Neural cell (in vitro differentiated cells): ENCODE data around the gene EP400. TPM values are rescaled to one million over a fixed set of nuclear protein-coding genes. Genes with fewer than 3 reads are reported as not detected.

ENCODE experiments used
- H2AFZ ChIP-seq: fragments of 200-600, 300-800 bp; sonication (generic), shearing (Covaris generic); 2 replicates; pipeline ENCODE4 v1.6.0; 2014; ENCODE audit warnings: low read depth, mild to moderate bottlenecking, antibody characterized with exemption, low read length, moderate library complexity
- H3F3A ChIP-seq: fragments of 200-600 bp; shearing (Covaris generic); 2 replicates; pipeline ENCODE4 v1.6.1; 2016; ENCODE audit warnings: mild to moderate bottlenecking, moderate library complexity, mixed read lengths, antibody characterized with exemption, low read length; ENCODE audit not compliant: insufficient read depth, poor library complexity, severe bottlenecking
- H3K27ac ChIP-seq: fragments of 200-600, 300-800 bp; sonication (generic), shearing (Covaris generic); 2 replicates; pipeline ENCODE4 v1.5.1; 2014; ENCODE audit warnings: mild to moderate bottlenecking, low read length, moderate library complexity
- H3K27me3 ChIP-seq: fragments of 300-800, 200-600 bp; sonication (generic), shearing (Covaris generic); 2 replicates; pipeline ENCODE4 v1.6.0; 2014; ENCODE audit warnings: mild to moderate bottlenecking, low read depth, low read length, moderate library complexity; ENCODE audit not compliant: insufficient read depth
- H3K36me3 ChIP-seq: fragments of 300-800, 200-600 bp; sonication (generic), shearing (Covaris generic); 2 replicates; pipeline ENCODE4 v1.5.1; 2014; ENCODE audit warnings: mild to moderate bottlenecking, antibody characterized with exemption, low read length, moderate library complexity; ENCODE audit not compliant: insufficient read depth
- H3K4me2 ChIP-seq: fragments of 300-800, 200-600 bp; sonication (generic), shearing (Covaris generic); 2 replicates; pipeline ENCODE4 v1.6.0; 2014; ENCODE audit warnings: mild to moderate bottlenecking, low read length
- H3K4me3 ChIP-seq: fragments of 300-800, 200-600 bp; sonication (generic), shearing (Covaris generic); 2 replicates; pipeline ENCODE4 v1.5.1; 2014; ENCODE audit warnings: mild to moderate bottlenecking, low read length, moderate library complexity
- H3K79me2 ChIP-seq: fragments of 200-600 bp; shearing (Covaris generic); replicated peaks from 2 replicates; pipeline ENCODE4 v1.6.0; 2014; ENCODE audit warnings: mild to moderate bottlenecking, low read length, moderate library complexity; ENCODE audit not compliant: insufficient read depth
- H3K9ac ChIP-seq: fragments of 300-800, 200-600 bp; sonication (generic), shearing (Covaris generic); 2 replicates; pipeline ENCODE4 v1.6.1; 2016; ENCODE audit warnings: mild to moderate bottlenecking, low read length, mixed read lengths
- H3K9me2 ChIP-seq: fragments of 200-600 bp; shearing (Covaris generic); 2 replicates; pipeline ENCODE4 v1.6.1; 2016; ENCODE audit warnings: mild to moderate bottlenecking, low read length, mixed read lengths; ENCODE audit not compliant: insufficient read depth
- H3K9me3 ChIP-seq: fragments of 200-600, 300-800 bp; sonication (generic), shearing (Covaris generic); 2 replicates; pipeline ENCODE4 v1.6.1; 2016; ENCODE audit warnings: mild to moderate bottlenecking, mixed run types, low read length, moderate library complexity, mixed read lengths
- H4K20me1 ChIP-seq: fragments of 200-600 bp; shearing (Covaris generic); 2 replicates; pipeline ENCODE4 v1.6.1; 2016; ENCODE audit warnings: mild to moderate bottlenecking, mixed run types; ENCODE audit not compliant: insufficient read depth
- EP300 ChIP-seq: fragments of 450-650 bp; conservative IDR thresholded peaks from 2 replicates; pipeline ENCODE4 v1.6.1; 2014; ENCODE audit warnings: antibody characterized with exemption, mild to moderate bottlenecking, moderate library complexity; ENCODE audit not compliant: poor library complexity, severe bottlenecking
- EZH2 ChIP-seq: fragments of 200-600, 300-800 bp; shearing (Covaris generic), sonication (generic); IDR thresholded peaks from 2 replicates; pipeline ENCODE4 v1.6.1; 2014; ENCODE audit warnings: antibody characterized with exemption, low read length, borderline replicate concordance, mild to moderate bottlenecking; ENCODE audit not compliant: insufficient read depth, poor library complexity, severe bottlenecking
- MXI1 ChIP-seq: fragments of 450-650 bp; conservative IDR thresholded peaks from 2 replicates; pipeline ENCODE4 v1.6.1; 2014; ENCODE audit warnings: antibody characterized with exemption, mild to moderate bottlenecking; ENCODE audit not compliant: poor library complexity, severe bottlenecking
- POLR2AphosphoS5 ChIP-seq: IDR thresholded peaks from 2 replicates; pipeline ENCODE4 v1.6.1; 2012
- RAD21 ChIP-seq: fragments of 450-650 bp; conservative IDR thresholded peaks from 2 replicates; pipeline ENCODE4 v1.6.1; 2014; ENCODE audit warnings: antibody characterized with exemption, mild to moderate bottlenecking, moderate library complexity
- SMC3 ChIP-seq: fragments of 450-650 bp; conservative IDR thresholded peaks from 2 replicates; pipeline ENCODE4 v1.6.1; 2014; ENCODE audit warnings: antibody characterized with exemption, mild to moderate bottlenecking, moderate library complexity; ENCODE audit not compliant: poor library complexity
- TAF1 ChIP-seq: IDR thresholded peaks from 2 replicates; pipeline ENCODE4 v1.6.1; 2012; ENCODE audit warnings: low read depth
- polyA plus RNA-seq: library from polyadenylated mRNA; depleted of rRNA; stranded (reverse); fragments of >200 nt; gene quantifications from 2 replicates; pipeline ENCODE4 v1.2.3, GENCODE V29; 2014
- TF ChIP-seq, protein P1 (sequence below): IDR thresholded peaks from 2 replicates; pipeline ENCODE4 v1.6.1; 2012; ENCODE audit warnings: borderline replicate concordance
- TF ChIP-seq, protein P2 (sequence below): fragments of 450-650 bp; IDR thresholded peaks from 2 replicates; pipeline ENCODE4 v1.5.1; 2014; ENCODE audit warnings: antibody characterized with exemption, mild to moderate bottlenecking, moderate library complexity; ENCODE audit not compliant: poor library complexity, severe bottlenecking

Gene EP400
- polyA plus RNA-seq, 1 donor from 2014 or later, result 19.4 TPM

DNA sequence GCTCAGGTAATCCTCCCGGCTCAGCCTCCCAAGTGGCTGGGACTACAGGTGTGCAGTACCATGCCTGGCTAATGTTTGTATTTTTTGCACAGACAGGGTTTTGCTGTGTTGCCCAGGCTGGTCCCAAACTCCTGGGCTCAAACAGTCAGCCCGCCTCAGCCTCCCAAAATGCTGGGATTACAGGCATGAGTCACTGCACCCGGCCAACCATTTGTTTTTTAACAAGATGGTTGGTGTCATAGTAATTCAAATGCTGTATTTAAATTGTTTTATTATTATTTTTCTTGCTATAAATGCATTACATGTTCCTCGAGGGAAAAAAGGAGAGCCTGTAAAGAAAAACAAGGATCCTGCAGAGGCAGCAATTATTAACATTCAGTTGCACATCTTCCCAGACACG lies 83.9 kb downstream of the EP400 start:
- Histone ChIP-seq H3K9me2 (no peaks in the 10 kb centered on the region), H3K27ac (no peak overlapping the region), H4K20me1 (no peaks in the 10 kb centered on the region), H3K36me3 (peaks cover 5% of the 10 kb centered on the region), H3K9me3 (no peaks in the 10 kb centered on the region), H3F3A (no peaks in the 10 kb centered on the region), H3K27me3 (no peaks in the 10 kb centered on the region), H2AFZ (no peak overlapping the region), H3K79me2 (no peaks in the 10 kb centered on the region), H3K4me2 (no peak overlapping the region), H3K9ac (no peak overlapping the region), H3K4me3 (no peak overlapping the region)
- TF ChIP-seq RAD21, result no peak
- TF ChIP-seq, protein P1, sequence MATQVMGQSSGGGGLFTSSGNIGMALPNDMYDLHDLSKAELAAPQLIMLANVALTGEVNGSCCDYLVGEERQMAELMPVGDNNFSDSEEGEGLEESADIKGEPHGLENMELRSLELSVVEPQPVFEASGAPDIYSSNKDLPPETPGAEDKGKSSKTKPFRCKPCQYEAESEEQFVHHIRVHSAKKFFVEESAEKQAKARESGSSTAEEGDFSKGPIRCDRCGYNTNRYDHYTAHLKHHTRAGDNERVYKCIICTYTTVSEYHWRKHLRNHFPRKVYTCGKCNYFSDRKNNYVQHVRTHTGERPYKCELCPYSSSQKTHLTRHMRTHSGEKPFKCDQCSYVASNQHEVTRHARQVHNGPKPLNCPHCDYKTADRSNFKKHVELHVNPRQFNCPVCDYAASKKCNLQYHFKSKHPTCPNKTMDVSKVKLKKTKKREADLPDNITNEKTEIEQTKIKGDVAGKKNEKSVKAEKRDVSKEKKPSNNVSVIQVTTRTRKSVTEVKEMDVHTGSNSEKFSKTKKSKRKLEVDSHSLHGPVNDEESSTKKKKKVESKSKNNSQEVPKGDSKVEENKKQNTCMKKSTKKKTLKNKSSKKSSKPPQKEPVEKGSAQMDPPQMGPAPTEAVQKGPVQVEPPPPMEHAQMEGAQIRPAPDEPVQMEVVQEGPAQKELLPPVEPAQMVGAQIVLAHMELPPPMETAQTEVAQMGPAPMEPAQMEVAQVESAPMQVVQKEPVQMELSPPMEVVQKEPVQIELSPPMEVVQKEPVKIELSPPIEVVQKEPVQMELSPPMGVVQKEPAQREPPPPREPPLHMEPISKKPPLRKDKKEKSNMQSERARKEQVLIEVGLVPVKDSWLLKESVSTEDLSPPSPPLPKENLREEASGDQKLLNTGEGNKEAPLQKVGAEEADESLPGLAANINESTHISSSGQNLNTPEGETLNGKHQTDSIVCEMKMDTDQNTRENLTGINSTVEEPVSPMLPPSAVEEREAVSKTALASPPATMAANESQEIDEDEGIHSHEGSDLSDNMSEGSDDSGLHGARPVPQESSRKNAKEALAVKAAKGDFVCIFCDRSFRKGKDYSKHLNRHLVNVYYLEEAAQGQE, result no peak
- no peak for TF ChIP-seq EP300
- TF ChIP-seq MXI1, result no peak
- TF ChIP-seq, protein P2, sequence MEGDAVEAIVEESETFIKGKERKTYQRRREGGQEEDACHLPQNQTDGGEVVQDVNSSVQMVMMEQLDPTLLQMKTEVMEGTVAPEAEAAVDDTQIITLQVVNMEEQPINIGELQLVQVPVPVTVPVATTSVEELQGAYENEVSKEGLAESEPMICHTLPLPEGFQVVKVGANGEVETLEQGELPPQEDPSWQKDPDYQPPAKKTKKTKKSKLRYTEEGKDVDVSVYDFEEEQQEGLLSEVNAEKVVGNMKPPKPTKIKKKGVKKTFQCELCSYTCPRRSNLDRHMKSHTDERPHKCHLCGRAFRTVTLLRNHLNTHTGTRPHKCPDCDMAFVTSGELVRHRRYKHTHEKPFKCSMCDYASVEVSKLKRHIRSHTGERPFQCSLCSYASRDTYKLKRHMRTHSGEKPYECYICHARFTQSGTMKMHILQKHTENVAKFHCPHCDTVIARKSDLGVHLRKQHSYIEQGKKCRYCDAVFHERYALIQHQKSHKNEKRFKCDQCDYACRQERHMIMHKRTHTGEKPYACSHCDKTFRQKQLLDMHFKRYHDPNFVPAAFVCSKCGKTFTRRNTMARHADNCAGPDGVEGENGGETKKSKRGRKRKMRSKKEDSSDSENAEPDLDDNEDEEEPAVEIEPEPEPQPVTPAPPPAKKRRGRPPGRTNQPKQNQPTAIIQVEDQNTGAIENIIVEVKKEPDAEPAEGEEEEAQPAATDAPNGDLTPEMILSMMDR, result no peak
- no peak for TF ChIP-seq POLR2AphosphoS5
- no peak for TF ChIP-seq EZH2
- TF ChIP-seq SMC3, result no peak
- no peak for TF ChIP-seq TAF1

DNA sequence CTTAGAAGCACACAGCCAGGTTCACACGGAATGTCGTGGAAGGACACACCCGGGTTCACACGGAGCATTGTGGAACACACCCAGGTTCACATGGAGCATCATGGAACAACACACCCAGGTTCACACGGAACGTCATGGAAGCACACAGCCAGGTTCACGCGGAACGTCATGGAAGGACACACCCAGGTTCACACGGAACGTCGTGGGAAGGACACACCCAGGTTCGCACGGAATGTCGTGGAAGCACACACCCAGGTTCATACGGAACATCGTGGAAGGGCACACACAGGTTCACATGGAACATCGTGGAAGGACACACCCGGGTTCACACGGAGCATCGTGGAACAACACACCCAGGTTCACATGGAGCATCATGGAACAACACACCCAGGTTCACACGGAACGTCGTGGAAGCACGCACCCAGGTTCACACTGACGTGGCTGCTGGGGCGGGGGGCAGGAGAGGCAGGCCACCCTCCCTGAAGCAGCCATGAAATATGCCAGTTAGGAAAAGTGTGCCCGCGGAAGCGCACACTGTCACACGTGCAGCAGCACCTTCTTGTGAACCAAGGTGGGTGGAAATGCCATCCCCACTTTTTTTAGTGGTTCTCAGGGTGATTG lies 86.4 kb downstream of the EP400 start:
- no peak overlapping the region for H3K4me2 ChIP-seq
- H3K79me2 ChIP-seq, result no peaks in the 10 kb centered on the region
- no peak overlapping the region for H3K4me3 ChIP-seq
- H3K9me2 ChIP-seq, result no peaks in the 10 kb centered on the region
- H3K27me3 ChIP-seq, result no peaks in the 10 kb centered on the region
- H2AFZ ChIP-seq, result no peak overlapping the region
- no peaks in the 10 kb centered on the region for H3K9me3 ChIP-seq
- TF ChIP-seq RAD21 (no peak), EP300 (no peak), SMC3 (no peak), MXI1 (no peak), TAF1 (no peak), POLR2AphosphoS5 (no peak), EZH2 (no peak)
- TF ChIP-seq, protein P2, result no peak
- TF ChIP-seq, protein P1, result no peak
- no peaks in the 10 kb centered on the region for H3F3A ChIP-seq
- H4K20me1 ChIP-seq, result no peaks in the 10 kb centered on the region
- H3K9ac ChIP-seq, result no peak overlapping the region
- no peak overlapping the region for H3K27ac ChIP-seq
- H3K36me3 ChIP-seq, result peaks cover 5% of the 10 kb centered on the region
